Endothelial cell of umbilical vein (primary cell): Measurements from ENCODE around the gene ETS2. TPM values are rescaled to one million over a fixed set of nuclear protein-coding genes. Genes with fewer than 3 reads are reported as not detected.

Experiments
- BruUV-seq: library from RNA; stranded (reverse); fragments of 400-500 nt; replicated peaks from 2 replicates; lab custom pipeline; 2021; lab: Mats Ljungman, UMichigan
- CTCF ChIA-PET: fragments of 300-600, 350-600 bp; sonication (Branson Sonifier 250); formaldehyde crosslinking; loops from one replicate; lab custom pipeline; 2021; ENCODE audit warnings: antibody characterized with exemption, inconsistent platforms; lab: Charles Lee
- POLR2A ChIA-PET: fragments of 300-600, 350-600 bp; sonication (Branson Sonifier 250); formaldehyde crosslinking; loops from one replicate; lab custom pipeline; 2021; ENCODE audit warnings: antibody characterized with exemption, inconsistent platforms; lab: Charles Lee
- DNase-seq: peaks from one replicate; pipeline ENCODE4 v3.0.0-alpha.2; 2011; ENCODE audit warnings: low read depth, low spot score
- FAIRE-seq: peaks from 2 replicates; lab custom pipeline; 2011; peaks lifted over from hg19 to GRCh38; lab: Jason Lieb, UNC
- H2AFZ ChIP-seq: 2 replicates; pipeline ENCODE4 v1.6.0; 2012; ENCODE audit warnings: low read depth, low read length, control low read depth, inconsistent platforms
- H3K27ac ChIP-seq: 2 replicates; pipeline ENCODE4 v1.5.1; 2011; ENCODE audit warnings: low read depth, mild to moderate bottlenecking, control low read depth, low read length, moderate library complexity; ENCODE audit not compliant: insufficient read depth
- H3K27me3 ChIP-seq, 2 experiments: 2 replicates each; pipeline versions ENCODE4 v1.6.0 to v1.6.1; 2011; ENCODE audit warnings: low read length in 2 of 2, mixed read lengths in 1 of 2; ENCODE audit not compliant: control insufficient read depth in 2 of 2, insufficient read depth in 2 of 2
- H3K36me3 ChIP-seq, 2 experiments: 2 replicates in 1 of 2; 3 replicates in 1 of 2; pipeline ENCODE4 v1.5.1; 2011; ENCODE audit warnings: low read length in 2 of 2, mild to moderate bottlenecking in 1 of 2, moderate library complexity in 1 of 2; ENCODE audit not compliant: control insufficient read depth in 2 of 2, insufficient read depth in 2 of 2; ENCODE audit errors: extremely low read depth in 1 of 2
- H3K4me1 ChIP-seq: 3 replicates; pipeline ENCODE4 v1.5.1; 2011; ENCODE audit warnings: mild to moderate bottlenecking, low read length; ENCODE audit not compliant: control insufficient read depth, insufficient read depth; ENCODE audit errors: extremely low read depth
- H3K4me2 ChIP-seq: 2 replicates; pipeline ENCODE4 v1.6.1; 2011; ENCODE audit warnings: low read length, control low read depth, mixed read lengths; ENCODE audit not compliant: insufficient read depth
- H3K4me3 ChIP-seq, 3 experiments: fragments of 200-600 bp in 1 of 3; sonication (generic), shearing (Covaris generic) in 1 of 3; replicated peaks in 1 of 3; 2 replicates each; pipeline ENCODE4 v1.5.1; 2011 to 2016; ENCODE audit warnings: control low read depth in 3 of 3, low read length in 3 of 3, mild to moderate bottlenecking in 2 of 3, inconsistent platforms in 1 of 3, low read depth in 1 of 3, moderate library complexity in 1 of 3; ENCODE audit not compliant: insufficient read depth in 1 of 3
- H3K79me2 ChIP-seq: 2 replicates; pipeline ENCODE4 v1.6.0; 2012; ENCODE audit warnings: low read length, inconsistent platforms; ENCODE audit not compliant: control insufficient read depth, insufficient read depth
- H3K9ac ChIP-seq: replicated peaks from 2 replicates; pipeline ENCODE3; 2011; ENCODE audit warnings: low read length, control low read depth; ENCODE audit not compliant: insufficient read depth; ENCODE audit errors: extremely low read depth
- H3K9me1 ChIP-seq: replicated peaks from 3 replicates; pipeline ENCODE4 v1.6.0; 2011; ENCODE audit warnings: mild to moderate bottlenecking, low read length; ENCODE audit not compliant: control insufficient read depth, insufficient read depth; ENCODE audit errors: extremely low read depth
- H3K9me3 ChIP-seq: replicated peaks from 2 replicates; pipeline ENCODE4 v1.5.1; 2012; ENCODE audit warnings: low read length, inconsistent platforms; ENCODE audit not compliant: control insufficient read depth, insufficient read depth
- H4K20me1 ChIP-seq: replicated peaks from 2 replicates; pipeline ENCODE3; 2011; ENCODE audit warnings: mild to moderate bottlenecking, low read length; ENCODE audit not compliant: control insufficient read depth, insufficient read depth; ENCODE audit errors: extremely low read depth
- CTCF ChIP-seq, 2 donors: IDR thresholded peaks; 1 replicate in 1 of 2; 2 replicates in 1 of 2; pipeline ENCODE4 v1.5.1; 2011; ENCODE audit warnings: low read length in 2 of 2, mild to moderate bottlenecking in 2 of 2, moderate library complexity in 2 of 2, control low read depth in 1 of 2, inconsistent platforms in 1 of 2, low read depth in 1 of 2; ENCODE audit not compliant: insufficient read depth in 1 of 2; ENCODE audit errors: extremely low read depth in 1 of 2
- EZH2 ChIP-seq: IDR thresholded peaks from 2 replicates; pipeline ENCODE4 v1.6.1; 2012; ENCODE audit warnings: borderline replicate concordance, low read depth, mild to moderate bottlenecking, moderate library complexity, low read length, inconsistent platforms; ENCODE audit not compliant: severe bottlenecking
- FOS ChIP-seq: IDR thresholded peaks from 2 replicates; pipeline ENCODE4 v1.6.1; 2011; ENCODE audit warnings: mild to moderate bottlenecking, low read length, moderate library complexity, borderline replicate concordance; ENCODE audit not compliant: insufficient read depth
- GATA2 ChIP-seq: IDR thresholded peaks from 2 replicates; pipeline ENCODE4 v1.7.0; 2011; ENCODE audit warnings: low read depth, mild to moderate bottlenecking, moderate library complexity, mixed read lengths, low read length; ENCODE audit not compliant: insufficient read length, insufficient read depth
- JUN ChIP-seq: IDR thresholded peaks from 2 replicates; pipeline ENCODE4 v1.6.1; 2011; ENCODE audit warnings: borderline replicate concordance, low read depth; ENCODE audit not compliant: insufficient read length, insufficient read depth
- MAX ChIP-seq: IDR thresholded peaks from 2 replicates; pipeline ENCODE4 v1.6.1; 2011; ENCODE audit not compliant: insufficient read depth, insufficient read length
- MYC ChIP-seq: IDR thresholded peaks from one replicate; pipeline ENCODE4 v1.6.1; 2011; ENCODE audit warnings: mild to moderate bottlenecking, low read depth, low read length
- POLR2A ChIP-seq: IDR thresholded peaks from 2 replicates; pipeline ENCODE4 v1.6.1; 2012; ENCODE audit warnings: low read depth, mild to moderate bottlenecking, control low read depth, low read length
- POLR2AphosphoS5 ChIP-seq: IDR thresholded peaks from 2 replicates; pipeline ENCODE4 v1.6.1; 2012; ENCODE audit warnings: low read depth, mild to moderate bottlenecking, control low read depth, low read length, moderate library complexity; ENCODE audit not compliant: insufficient read depth
- dilution Hi-C: fragments of 300-500 bp; cut with MboI; formaldehyde crosslinking; loops from one replicate; pipeline ENCODE4 v1.15.0; 2019; ENCODE audit warnings: low sequenced_read_pairs; ENCODE audit not compliant: extremely low pct_ligation_motif_present
- intact Hi-C: fragments of 100-400 bp; cut with micrococcal nuclease; formaldehyde crosslinking; loops from one replicate; pipeline ENCODE4 v1.10.0; 2022
- polyA plus RNA-seq, 4 experiments: library from polyadenylated mRNA; depleted of rRNA in 3 of 4; stranded (reverse) in 3 of 4; unstranded in 1 of 4; fragments of >200 nt; gene quantifications; 2 replicates each; pipeline versions ENCODE4 v1.2.1 to v1.2.3, GENCODE V29; 2011 to 2012; ENCODE audit warnings: missing spikeins in 1 of 4
- total RNA-seq: library from RNA; stranded (reverse); gene quantifications from 2 replicates; pipeline ENCODE4 v1.2.3, GENCODE V29; 2021

Gene ETS2
- total and polyA plus RNA-seq, 2 donors (not counting 3 experiments of a cell fraction or from before 2014, with no cell fraction given), result 16.3 to 54.5 TPM

GRCh38 chr21:38765056-38765455 lies 40.7 kb upstream of the ETS2 start:
- Histone ChIP-seq H4K20me1 (no peaks in the 10 kb centered on the region), H3K36me3 (no peaks in the 10 kb centered on the region), H3K27ac (no peak overlapping the region), H3K4me1 (no peaks in the 10 kb centered on the region), H3K9me3 (no peaks in the 10 kb centered on the region), H2AFZ (no peak overlapping the region), H3K4me2 (no peak overlapping the region), H3K27me3 (peaks cover 5 to 7% of the 10 kb centered on the region in 2 experiments), H3K79me2 (no peaks in the 10 kb centered on the region), H3K9me1 (no peaks in the 10 kb centered on the region), H3K4me3 (no peak overlapping the region), H3K9ac (no peak overlapping the region)
- BruUV-seq, result no TSS peak
- no peak for FAIRE-seq
- DNase-seq, result no peak
- dilution Hi-C loops (no loop called here), intact Hi-C loops (no loop called here)
- ChIA-PET CTCF (no interaction called here), POLR2A (no interaction called here)
- no peak for TF ChIP-seq CTCF (IDR thresholded peaks at IDR 0.05; ENCODE audit: extremely low read depth in 1 of 2, insufficient read depth in 1 of 2, low read depth in 1 of 2, low read length in 2 of 2)
- TF ChIP-seq POLR2A, result no peak
- no peak for TF ChIP-seq JUN
- TF ChIP-seq POLR2AphosphoS5, result no peak
- no peak for TF ChIP-seq MYC
- no peak for TF ChIP-seq GATA2
- no peak for TF ChIP-seq EZH2
- TF ChIP-seq FOS, result no peak
- no peak for TF ChIP-seq MAX
